Measurements from ENCODE around the gene ADORA3. TPM values are rescaled to one million over a fixed set of nuclear protein-coding genes. Genes with fewer than 3 reads are reported as not detected.

Gene ADORA3
- total RNA-seq, 5 donors from 2014 or later (not counting 1 experiment from before 2014, with no cell fraction given) = 0.30 TPM; not detected in 4

DNA sequence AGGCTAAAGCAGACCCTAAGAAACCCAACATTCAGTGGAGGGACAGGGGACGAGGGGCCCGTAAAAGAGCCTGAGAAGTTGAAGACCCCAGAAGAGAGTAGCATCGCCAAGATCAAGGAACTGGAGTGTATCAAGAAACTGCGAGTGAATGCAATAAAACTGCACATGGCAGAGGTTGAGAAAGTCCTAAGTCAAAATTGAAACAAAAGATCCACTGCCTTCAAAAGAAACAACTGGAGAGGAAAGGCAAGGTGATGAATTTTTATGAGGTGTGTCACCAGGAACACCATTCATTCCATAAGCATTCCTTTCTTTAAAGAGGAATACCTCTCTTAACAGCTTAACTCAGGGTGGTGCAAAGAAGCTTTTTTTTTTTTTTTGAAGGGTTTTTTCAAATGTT lies 38.3 kb upstream of the ADORA3 start:
- no peaks in the 10 kb centered on the region for H3K4me1 Mint-ChIP-seq
- no peak overlapping the region for H3K4me3 Mint-ChIP-seq
- no peak for DNase-seq
- no peak overlapping the region for H3K27ac Mint-ChIP-seq
- ATAC-seq (replicated peaks in 1 of 4) = no peak
- Histone ChIP-seq H3K4me3 (ENCODE audit: control insufficient read depth in 1 of 2, extremely low read depth in 1 of 2, low read length in 1 of 2) (no peak overlapping the region), H3K9me3 (no peaks in the 10 kb centered on the region), H3K36me3 (ENCODE audit: control insufficient read depth in 2 of 2, extremely low read depth in 1 of 2, insufficient read depth in 1 of 2, low read length in 1 of 2) (no peaks in the 10 kb centered on the region), H3K4me1 (ENCODE audit: control insufficient read depth in 1 of 2, extremely low read depth in 1 of 2, insufficient read depth in 2 of 2, low read length in 2 of 2) (no peaks in the 10 kb centered on the region), H3K27me3 (replicated peaks in 1 of 2; ENCODE audit: control insufficient read depth in 2 of 2, extremely low read depth in 1 of 2, insufficient read depth in 2 of 2, low read length in 1 of 2) (no peaks in the 10 kb centered on the region), H3K27ac (ENCODE audit: low read length) (no peak overlapping the region)
- H3K9me3 Mint-ChIP-seq = peaks cover 0 to 5% (median 4%) of the 10 kb centered on the region in 3 donors
- CTCF ChIA-PET = interaction anchor here in 1 of 2 donors (0.5 kb wide), 1 partner anchor 80 kb away, joined by 4 read pairs; no protein-coding TSS in a partner anchor
- peaks cover 5 to 8% of the 10 kb centered on the region in 2 donors for H3K27me3 Mint-ChIP-seq
- no CpG with 5 or more reads among the region's 4 CpGs for WGBS (ENCODE audit: insufficient coverage)
- H3K36me3 Mint-ChIP-seq = peaks cover 3% of the 10 kb centered on the region
- POLR2A ChIA-PET = interaction anchor here in 1 of 2 donors (0.5 to 0.6 kb wide), 2 partner anchors 25 to 243 kb away, joined by 5 to 6 read pairs; no protein-coding TSS in a partner anchor

- no peak overlapping the region for H3K4me3 ChIP-seq (ENCODE audit: control insufficient read depth in 1 of 2, extremely low read depth in 1 of 2, low read length in 1 of 2)
- POLR2A ChIA-PET = interaction anchor here in 1 of 2 donors (0.5 to 0.6 kb wide), 3 partner anchors 26 to 377 kb away, joined by 3 to 6 read pairs (median 5); no protein-coding TSS in a partner anchor
- Mint-ChIP-seq H3K36me3 (peaks cover 3% of the 10 kb centered on the region), H3K4me3 (no peak overlapping the region), H3K27ac (no peak overlapping the region), H3K9me3 (peaks cover 0 to 5% (median 0%) of the 10 kb centered on the region in 3 donors), H3K27me3 (peaks cover 5 to 8% of the 10 kb centered on the region in 2 donors), H3K4me1 (no peaks in the 10 kb centered on the region)
- no peaks in the 10 kb centered on the region for H3K36me3 ChIP-seq (ENCODE audit: control insufficient read depth in 2 of 2, extremely low read depth in 1 of 2, insufficient read depth in 1 of 2, low read length in 1 of 2)
- DNase-seq (no peak), ATAC-seq (replicated peaks in 1 of 4) (no peak)
- no peak overlapping the region for H3K27ac ChIP-seq (ENCODE audit: low read length)
- H3K9me3 ChIP-seq = no peaks in the 10 kb centered on the region
- CTCF ChIA-PET = no interaction called here
- H3K27me3 ChIP-seq (replicated peaks in 1 of 2; ENCODE audit: control insufficient read depth in 2 of 2, extremely low read depth in 1 of 2, insufficient read depth in 2 of 2, low read length in 1 of 2) = no peaks in the 10 kb centered on the region
- WGBS (ENCODE audit: insufficient coverage) = no CpG with 5 or more reads among the region's 3 CpGs
- H3K4me1 ChIP-seq (ENCODE audit: control insufficient read depth in 1 of 2, extremely low read depth in 1 of 2, insufficient read depth in 2 of 2, low read length in 2 of 2) = no peaks in the 10 kb centered on the region
Observed at GRCh38 chr1:111540928-111541327, 37.5 kb upstream of the ADORA3 start.

GRCh38 chr1:111538343-111539025 lies 35.1 kb upstream of the ADORA3 start:
- H3K9me3 ChIP-seq = no peaks in the 10 kb centered on the region
- ChIA-PET CTCF (interaction anchor here in 1 of 2 donors (0.5 kb wide), 1 partner anchor 55 kb away, joined by 8 read pairs; no protein-coding TSS in a partner anchor), POLR2A (no interaction called here)
- Mint-ChIP-seq H3K4me3 (no peak overlapping the region), H3K9me3 (no peaks in the 10 kb centered on the region), H3K36me3 (no peaks in the 10 kb centered on the region), H3K27me3 (peaks cover 5 to 8% of the 10 kb centered on the region in 2 donors), H3K27ac (no peak overlapping the region), H3K4me1 (no peaks in the 10 kb centered on the region)
- H3K27me3 ChIP-seq (replicated peaks in 1 of 2; ENCODE audit: control insufficient read depth in 2 of 2, extremely low read depth in 1 of 2, insufficient read depth in 2 of 2, low read length in 1 of 2) = no peaks in the 10 kb centered on the region
- no peaks in the 10 kb centered on the region for H3K4me1 ChIP-seq (ENCODE audit: control insufficient read depth in 1 of 2, extremely low read depth in 1 of 2, insufficient read depth in 2 of 2, low read length in 2 of 2)
- H3K4me3 ChIP-seq (ENCODE audit: control insufficient read depth in 1 of 2, extremely low read depth in 1 of 2, low read length in 1 of 2) = no peak overlapping the region
- 40% methylated on average over 1 of the region's 6 CpGs for WGBS (ENCODE audit: insufficient coverage)
- H3K36me3 ChIP-seq (ENCODE audit: control insufficient read depth in 2 of 2, extremely low read depth in 1 of 2, insufficient read depth in 1 of 2, low read length in 1 of 2) = no peaks in the 10 kb centered on the region
- H3K27ac ChIP-seq (ENCODE audit: low read length) = no peak overlapping the region
- no peak for ATAC-seq (replicated peaks in 1 of 4)
- DNase-seq = no peak

DNA sequence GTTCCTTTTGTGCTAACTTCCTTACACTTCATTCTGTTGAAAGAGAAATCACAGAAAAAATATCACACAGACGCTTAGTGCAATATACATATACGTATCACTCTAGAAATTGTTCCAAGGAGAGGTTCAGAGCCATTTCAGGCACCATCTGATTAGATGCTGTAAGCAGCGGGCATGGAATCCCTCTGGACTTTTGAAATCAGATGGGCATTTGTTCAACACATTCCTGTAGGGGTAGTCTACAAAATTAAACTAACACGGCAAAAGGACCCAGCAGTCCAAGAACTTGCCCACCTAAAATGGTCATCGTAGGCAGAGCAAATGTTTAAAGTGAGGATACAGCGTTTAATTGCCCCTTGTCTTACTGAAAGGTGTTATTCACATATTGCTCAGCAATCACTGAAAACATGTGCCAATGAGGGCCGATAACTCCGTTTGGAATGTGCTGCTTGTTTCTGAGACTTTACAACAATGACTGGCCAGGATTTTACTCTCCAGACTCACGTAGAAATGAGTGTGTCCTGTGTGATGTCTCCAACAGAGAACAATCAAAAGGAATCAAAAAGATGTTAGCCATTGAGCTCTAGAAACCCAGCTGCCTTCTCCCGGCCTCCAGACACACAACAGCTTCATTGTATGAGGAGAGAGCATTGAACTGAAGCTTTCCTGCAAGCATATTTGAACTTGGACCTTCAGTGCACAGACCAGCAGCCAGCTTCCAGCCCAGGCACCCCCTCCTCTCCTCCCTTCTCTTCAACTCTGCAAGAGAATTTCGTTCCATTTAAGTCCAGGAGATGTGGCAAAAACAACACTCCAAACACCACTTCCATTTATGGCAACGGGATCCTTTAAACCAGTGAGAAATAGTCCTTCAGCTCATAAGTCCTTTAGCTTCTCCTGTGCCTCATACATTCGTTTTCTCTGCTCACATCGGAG lies 32.1 kb upstream of the ADORA3 start:
- Histone ChIP-seq H3K4me3 (ENCODE audit: control insufficient read depth in 1 of 2, extremely low read depth in 1 of 2, low read length in 1 of 2) (no peak overlapping the region), H3K36me3 (ENCODE audit: control insufficient read depth in 2 of 2, extremely low read depth in 1 of 2, insufficient read depth in 1 of 2, low read length in 1 of 2) (no peaks in the 10 kb centered on the region), H3K27ac (ENCODE audit: low read length) (no peak overlapping the region), H3K4me1 (ENCODE audit: control insufficient read depth in 1 of 2, extremely low read depth in 1 of 2, insufficient read depth in 2 of 2, low read length in 2 of 2) (no peaks in the 10 kb centered on the region), H3K9me3 (no peaks in the 10 kb centered on the region), H3K27me3 (replicated peaks in 1 of 2; ENCODE audit: control insufficient read depth in 2 of 2, extremely low read depth in 1 of 2, insufficient read depth in 2 of 2, low read length in 1 of 2) (no peaks in the 10 kb centered on the region)
- Mint-ChIP-seq H3K4me1 (no peaks in the 10 kb centered on the region), H3K4me3 (no peak overlapping the region), H3K9me3 (no peaks in the 10 kb centered on the region), H3K27ac (no peak overlapping the region), H3K27me3 (peaks cover 5 to 8% of the 10 kb centered on the region in 2 donors), H3K36me3 (no peaks in the 10 kb centered on the region)
- CTCF ChIA-PET = no interaction called here
- no peak for DNase-seq
- POLR2A ChIA-PET = interaction anchor here in 1 of 2 donors (0.7 to 1.2 kb wide), 2 partner anchors 12 to 131 kb away, joined by 3 to 5 read pairs; no protein-coding TSS in a partner anchor
- WGBS (ENCODE audit: insufficient coverage) = 86% methylated on average over 9 of the region's 14 CpGs
- ATAC-seq (replicated peaks in 1 of 4) = no peak

GRCh38 chr1:111520053-111520452 lies 16.6 kb upstream of the ADORA3 start:
- Histone ChIP-seq H3K9me3 (no peaks in the 10 kb centered on the region), H3K27ac (ENCODE audit: low read length) (no peak overlapping the region), H3K27me3 (replicated peaks in 1 of 2; ENCODE audit: control insufficient read depth in 2 of 2, extremely low read depth in 1 of 2, insufficient read depth in 2 of 2, low read length in 1 of 2) (peaks cover 0 to 10% of the 10 kb centered on the region in 2 experiments), H3K36me3 (ENCODE audit: control insufficient read depth in 2 of 2, extremely low read depth in 1 of 2, insufficient read depth in 1 of 2, low read length in 1 of 2) (no peaks in the 10 kb centered on the region), H3K4me3 (ENCODE audit: control insufficient read depth in 1 of 2, extremely low read depth in 1 of 2, low read length in 1 of 2) (no peak overlapping the region), H3K4me1 (ENCODE audit: control insufficient read depth in 1 of 2, extremely low read depth in 1 of 2, insufficient read depth in 2 of 2, low read length in 2 of 2) (peaks cover 21 to 29% of the 10 kb centered on the region in 2 experiments)
- POLR2A ChIA-PET = no interaction called here
- ATAC-seq (replicated peaks in 1 of 4) (no peak), DNase-seq (no peak)
- CTCF ChIA-PET = interaction anchor here in 1 of 2 donors (4.5 kb wide), 1 partner anchor 12 kb away, joined by 42 read pairs; no protein-coding TSS in a partner anchor
- H3K27me3 Mint-ChIP-seq = no peaks in the 10 kb centered on the region
- H3K9me3 Mint-ChIP-seq = no peaks in the 10 kb centered on the region
- no peaks in the 10 kb centered on the region for H3K36me3 Mint-ChIP-seq
- H3K4me3 Mint-ChIP-seq = no peak overlapping the region
- H3K4me1 Mint-ChIP-seq = peaks cover 33 to 35% (median 34%) of the 10 kb centered on the region in 3 donors
- H3K27ac Mint-ChIP-seq = no peak overlapping the region
- WGBS (ENCODE audit: insufficient coverage) = 90% methylated on average over 2 of the region's 3 CpGs

All from T-cell (primary cell).